H9 (cell line): ENCODE results near the gene SMIM41. TPM values are rescaled to one million over a fixed set of nuclear protein-coding genes. Genes with fewer than 3 reads are reported as not detected.

Experiments
- DNase-seq: peaks from one replicate; pipeline ENCODE4 v3.0.0-alpha.2; 2017
- H2AFZ ChIP-seq: one replicate; pipeline ENCODE4 v1.6.1; 2013; ENCODE audit warnings: mild to moderate bottlenecking, low read length, control low read depth, moderate library complexity
- H2AK5ac ChIP-seq: 2 replicates; pipeline ENCODE4 v1.6.1; 2013; ENCODE audit warnings: low read length, control low read depth, mixed read lengths; ENCODE audit not compliant: insufficient read length
- H2BK120ac ChIP-seq: one replicate; pipeline ENCODE4 v1.6.1; 2013; ENCODE audit warnings: low read depth, mild to moderate bottlenecking, low read length, control low read depth, inconsistent platforms; ENCODE audit not compliant: poor library complexity, severe bottlenecking
- H2BK12ac ChIP-seq: 2 replicates; pipeline ENCODE4 v1.6.1; 2013; ENCODE audit warnings: low read length, control low read depth, mixed read lengths, low read depth; ENCODE audit not compliant: insufficient read length
- H2BK15ac ChIP-seq: 2 replicates; pipeline ENCODE4 v1.6.1; 2013; ENCODE audit warnings: low read depth, low read length, control low read depth
- H2BK20ac ChIP-seq: one replicate; pipeline ENCODE4 v1.6.1; 2013; ENCODE audit warnings: low read depth, mild to moderate bottlenecking, low read length, control low read depth, inconsistent platforms; ENCODE audit not compliant: poor library complexity, severe bottlenecking
- H2BK5ac ChIP-seq: 2 replicates; pipeline ENCODE4 v1.6.1; 2013; ENCODE audit warnings: low read length, control low read depth, mixed read lengths; ENCODE audit not compliant: insufficient read length
- H3K14ac ChIP-seq: 2 replicates; pipeline ENCODE4 v1.6.1; 2013; ENCODE audit warnings: low read length, control low read depth; ENCODE audit not compliant: insufficient read depth
- H3K18ac ChIP-seq: 2 replicates; pipeline ENCODE4 v1.6.1; 2013; ENCODE audit warnings: low read depth, mild to moderate bottlenecking, mixed read lengths, low read length, control low read depth; ENCODE audit not compliant: insufficient read length
- H3K23ac ChIP-seq: 2 replicates; pipeline ENCODE4 v1.6.1; 2013; ENCODE audit warnings: low read length, control low read depth, mixed read lengths, low read depth; ENCODE audit not compliant: insufficient read length
- H3K23me2 ChIP-seq: 2 replicates; pipeline ENCODE4 v1.6.1; 2013; ENCODE audit warnings: low read depth, mild to moderate bottlenecking, mixed read lengths, low read length, control low read depth; ENCODE audit not compliant: insufficient read length, poor library complexity, severe bottlenecking
- H3K27ac ChIP-seq: 2 replicates; pipeline ENCODE4 v1.5.1; 2013; ENCODE audit warnings: low read length, control low read depth, mixed read lengths, low read depth; ENCODE audit not compliant: insufficient read length
- H3K27me3 ChIP-seq: 2 replicates; pipeline ENCODE4 v1.6.1; 2013; ENCODE audit warnings: low read length, control low read depth, inconsistent platforms; ENCODE audit not compliant: insufficient read depth
- H3K4ac ChIP-seq: 2 replicates; pipeline ENCODE4 v1.6.1; 2013; ENCODE audit warnings: low read depth, mild to moderate bottlenecking, control low read depth, inconsistent platforms, low read length, moderate library complexity
- H3K4me1 ChIP-seq: 2 replicates; pipeline ENCODE4 v1.6.1; 2013; ENCODE audit warnings: low read length, control low read depth, inconsistent platforms; ENCODE audit not compliant: insufficient read depth
- H3K4me2 ChIP-seq: 2 replicates; pipeline ENCODE4 v1.6.1; 2013; ENCODE audit warnings: low read length, control low read depth, mixed read lengths; ENCODE audit not compliant: insufficient read length, insufficient read depth
- H3K56ac ChIP-seq: 2 replicates; pipeline ENCODE4 v1.6.1; 2013; ENCODE audit warnings: low read depth, mild to moderate bottlenecking, mixed read lengths, low read length, control low read depth; ENCODE audit not compliant: insufficient read length
- H3K79me1 ChIP-seq: 2 replicates; pipeline ENCODE4 v1.6.1; 2013; ENCODE audit warnings: low read depth, mild to moderate bottlenecking, moderate library complexity, low read length, control low read depth, inconsistent platforms; ENCODE audit not compliant: insufficient read depth, poor library complexity, severe bottlenecking
- H3K79me2 ChIP-seq: 2 replicates; pipeline ENCODE4 v1.6.1; 2013; ENCODE audit warnings: low read length, control low read depth, inconsistent platforms; ENCODE audit not compliant: insufficient read depth
- H3K9ac ChIP-seq: 2 replicates; pipeline ENCODE4 v1.6.1; 2013; ENCODE audit warnings: low read length, control low read depth, mixed read lengths; ENCODE audit not compliant: insufficient read length; ENCODE audit errors: extremely low read depth
- H3K9me3 ChIP-seq: one replicate; pipeline ENCODE4 v1.6.1; 2013; ENCODE audit warnings: low read depth, low read length, inconsistent platforms; ENCODE audit not compliant: control insufficient read depth
- H3T11ph ChIP-seq: one replicate; pipeline ENCODE4 v1.6.1; 2013; ENCODE audit warnings: mild to moderate bottlenecking, low read length, control low read depth, inconsistent platforms
- H4K20me1 ChIP-seq: one replicate; pipeline ENCODE4 v1.6.1; 2013; ENCODE audit not compliant: control insufficient read depth, insufficient read length, insufficient read depth
- H4K5ac ChIP-seq: 2 replicates; pipeline ENCODE4 v1.6.1; 2013; ENCODE audit warnings: low read depth, mild to moderate bottlenecking, mixed read lengths, low read length, control low read depth; ENCODE audit not compliant: insufficient read length
- H4K8ac ChIP-seq: replicated peaks from 2 replicates; pipeline ENCODE4 v1.6.1; 2013; ENCODE audit warnings: low read length, control low read depth, mixed read lengths, low read depth; ENCODE audit not compliant: insufficient read length
- H4K91ac ChIP-seq: 2 replicates; pipeline ENCODE4 v1.6.1; 2013; ENCODE audit warnings: low read depth, mild to moderate bottlenecking, moderate library complexity, mixed read lengths, low read length, control low read depth; ENCODE audit not compliant: insufficient read length
- H3K27ac Mint-ChIP-seq, 3 experiments: 2 replicates in 2 of 3; 3 replicates in 1 of 3; pipeline ENCODE4 v1.8.0; 2020 to 2021; ENCODE audit warnings: mixed read lengths in 3 of 3, mild to moderate bottlenecking in 1 of 3, moderate library complexity in 1 of 3
- H3K27me3 Mint-ChIP-seq: 2 replicates; pipeline ENCODE4 v1.8.0; 2021; ENCODE audit warnings: low read depth, mild to moderate bottlenecking, moderate library complexity, mixed read lengths
- H3K36me3 Mint-ChIP-seq, 3 experiments: 2 replicates in 2 of 3; 3 replicates in 1 of 3; pipeline ENCODE4 v1.8.0; 2020 to 2021; ENCODE audit warnings: low read depth in 3 of 3, mixed read lengths in 3 of 3; ENCODE audit not compliant: insufficient read depth in 1 of 3
- H3K4me1 Mint-ChIP-seq, 2 experiments: 2 replicates each; pipeline ENCODE4 v1.8.0; 2020; ENCODE audit warnings: mixed read lengths in 2 of 2
- H3K4me3 Mint-ChIP-seq, 2 experiments: 2 replicates in 1 of 2; 3 replicates in 1 of 2; pipeline ENCODE4 v1.8.0; 2020 to 2021; ENCODE audit warnings: mild to moderate bottlenecking in 2 of 2, mixed read lengths in 2 of 2, moderate library complexity in 1 of 2
- H3K9me3 Mint-ChIP-seq, 2 experiments: 2 replicates in 1 of 2; 3 replicates in 1 of 2; pipeline ENCODE4 v1.8.0; 2020; ENCODE audit warnings: mild to moderate bottlenecking in 2 of 2, mixed read lengths in 2 of 2, moderate library complexity in 1 of 2
- WGBS: extraction: QIAGEN DNeasy Blood & Tissue Kit; methylation state at CpG from one replicate; pipeline ENCODE4 v1.1.7; 2013; ENCODE audit warnings: missing lambda C conversion rate, low lambda C conversion rate, mixed read lengths; ENCODE audit not compliant: insufficient read length; ENCODE audit errors: extremely low coverage; 5-methylcytosine and 5-hydroxymethylcytosine counted together
- total RNA-seq: library from RNA; stranded (reverse); gene quantifications from 2 replicates; pipeline ENCODE4 v1.2.1, GENCODE V29; 2021
- TF ChIP-seq, protein P1 (sequence below): fragments of 200-600 bp; sonication (generic); conservative IDR thresholded peaks from 3 replicates; pipeline ENCODE4 v1.8.0; 2021; ENCODE audit warnings: antibody characterized with exemption, mild to moderate bottlenecking

SMIM41 gene
- total RNA-seq, 1 experiment from 2014 or later: not detected

DNA sequence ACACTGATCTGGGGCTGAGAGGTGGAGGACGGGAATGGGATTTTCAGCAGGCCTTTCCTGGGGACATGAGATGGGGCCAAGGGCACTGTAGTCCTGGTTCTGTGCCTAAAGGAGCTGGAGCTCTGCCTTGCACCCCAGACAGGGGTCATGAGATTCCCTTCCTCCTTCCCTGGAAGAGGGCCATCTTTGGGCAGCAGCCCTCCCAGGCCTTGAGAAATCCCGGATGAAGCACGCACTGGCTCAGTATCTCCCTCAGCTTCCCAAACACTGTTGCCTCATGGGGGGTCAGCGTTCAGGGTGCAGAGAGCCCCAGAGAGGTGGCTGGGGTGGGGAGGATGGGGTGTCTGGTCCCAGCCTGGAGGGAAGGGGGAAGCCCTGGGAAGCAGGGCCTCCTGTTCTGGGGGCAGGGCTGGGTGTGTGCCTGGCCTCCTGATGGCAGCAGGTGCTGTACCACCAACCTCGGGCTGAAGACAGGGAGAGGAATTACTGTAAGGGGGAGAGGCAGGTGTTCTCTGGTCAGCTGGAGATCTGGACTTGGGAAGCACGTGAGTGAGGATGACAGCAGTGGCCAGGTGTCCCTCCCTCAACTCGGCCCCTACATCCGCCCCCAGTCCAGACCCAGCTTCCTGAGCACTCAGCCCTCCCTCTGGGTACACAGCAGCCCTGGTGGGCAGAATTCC is 36.7 kb upstream of the SMIM41 start:
- no peak overlapping the region for H2BK15ac ChIP-seq
- WGBS: no CpG with 5 or more reads among the region's 8 CpGs
- Mint-ChIP-seq H3K9me3 (no peaks in the 10 kb centered on the region), H3K27me3 (peaks cover 10% of the 10 kb centered on the region), H3K36me3 (peaks cover 7 to 20% (median 9%) of the 10 kb centered on the region in 3 experiments), H3K4me1 (peaks cover 8 to 19% of the 10 kb centered on the region in 2 experiments), H3K27ac (no peak overlapping the region), H3K4me3 (no peak overlapping the region)
- no peak overlapping the region for H4K8ac ChIP-seq
- no peaks in the 10 kb centered on the region for H3K27me3 ChIP-seq
- H3K4me1 ChIP-seq: no peaks in the 10 kb centered on the region
- no peak overlapping the region for H2BK20ac ChIP-seq
- no peak overlapping the region for H3K9ac ChIP-seq
- H3K14ac ChIP-seq: no peak overlapping the region
- no peak overlapping the region for H4K5ac ChIP-seq
- no peaks in the 10 kb centered on the region for H3K23me2 ChIP-seq
- no peak overlapping the region for H3K27ac ChIP-seq
- H2BK5ac ChIP-seq: no peak overlapping the region
- no peaks in the 10 kb centered on the region for H3K79me1 ChIP-seq
- no peak overlapping the region for H3K23ac ChIP-seq
- H4K91ac ChIP-seq: no peak overlapping the region
- TF ChIP-seq, protein P1, sequence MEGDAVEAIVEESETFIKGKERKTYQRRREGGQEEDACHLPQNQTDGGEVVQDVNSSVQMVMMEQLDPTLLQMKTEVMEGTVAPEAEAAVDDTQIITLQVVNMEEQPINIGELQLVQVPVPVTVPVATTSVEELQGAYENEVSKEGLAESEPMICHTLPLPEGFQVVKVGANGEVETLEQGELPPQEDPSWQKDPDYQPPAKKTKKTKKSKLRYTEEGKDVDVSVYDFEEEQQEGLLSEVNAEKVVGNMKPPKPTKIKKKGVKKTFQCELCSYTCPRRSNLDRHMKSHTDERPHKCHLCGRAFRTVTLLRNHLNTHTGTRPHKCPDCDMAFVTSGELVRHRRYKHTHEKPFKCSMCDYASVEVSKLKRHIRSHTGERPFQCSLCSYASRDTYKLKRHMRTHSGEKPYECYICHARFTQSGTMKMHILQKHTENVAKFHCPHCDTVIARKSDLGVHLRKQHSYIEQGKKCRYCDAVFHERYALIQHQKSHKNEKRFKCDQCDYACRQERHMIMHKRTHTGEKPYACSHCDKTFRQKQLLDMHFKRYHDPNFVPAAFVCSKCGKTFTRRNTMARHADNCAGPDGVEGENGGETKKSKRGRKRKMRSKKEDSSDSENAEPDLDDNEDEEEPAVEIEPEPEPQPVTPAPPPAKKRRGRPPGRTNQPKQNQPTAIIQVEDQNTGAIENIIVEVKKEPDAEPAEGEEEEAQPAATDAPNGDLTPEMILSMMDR: no peak
- peaks cover 2% of the 10 kb centered on the region; the same call in 1 of the 2 replicates for H3K79me2 ChIP-seq
- no peaks in the 10 kb centered on the region for H3K9me3 ChIP-seq
- H3T11ph ChIP-seq: no peak overlapping the region
- H4K20me1 ChIP-seq: peaks cover 2% of the 10 kb centered on the region
- H3K4me2 ChIP-seq: no peak overlapping the region
- H2AK5ac ChIP-seq: no peak overlapping the region
- H2AFZ ChIP-seq: no peak overlapping the region
- no peak overlapping the region for H3K4ac ChIP-seq
- no peak overlapping the region for H3K56ac ChIP-seq
- H3K18ac ChIP-seq: no peak overlapping the region
- H2BK120ac ChIP-seq: no peak overlapping the region
- DNase-seq: no peak
- no peak overlapping the region for H2BK12ac ChIP-seq
